A549 (cell line): ENCODE data around the gene SYMPK. TPM values are rescaled to one million over a fixed set of nuclear protein-coding genes. Genes with fewer than 3 reads are reported as not detected.

Experiments
- ATAC-seq, 2 experiments: fragments of 200-7000 bp in 1 of 2; fragments of >200 bp in 1 of 2; cut with Nextera tagmentation in 1 of 2; cut with Tn5 transposase in 1 of 2; 3 replicates each; pipeline versions ENCODE4 v1.8.0 to v1.9.1; 2018 to 2020; ENCODE audit warnings: mild to moderate bottlenecking in 1 of 2, moderate library complexity in 1 of 2
- CTCF ChIA-PET: fragments of 300-600 bp; sonication (Branson Sonifier 250); formaldehyde crosslinking; extraction: SDS; loops from one replicate; lab custom pipeline; 2021; ENCODE audit warnings: antibody characterized with exemption, inconsistent platforms; lab: Yijun Ruan, JAX
- POLR2A ChIA-PET: fragments of 350-600 bp; formaldehyde crosslinking; extraction: SDS; loops from one replicate; lab custom pipeline; 2021; ENCODE audit warnings: antibody characterized with exemption, inconsistent platforms; lab: Yijun Ruan, JAX
- DNase-seq, 2 experiments: peaks; one replicate each; pipeline versions ENCODE4 v3.0.0 to v3.0.0-alpha.2; 2011 to 2016; ENCODE audit warnings: low read depth in 1 of 2, low spot score in 1 of 2
- FAIRE-seq: peaks from 2 replicates; lab custom pipeline; 2011; peaks lifted over from hg19 to GRCh38; lab: Jason Lieb, UNC
- H3K27ac ChIP-seq, 2 experiments: fragments of >200 bp; sonication (Bioruptor Twin); formaldehyde crosslinking; 3 replicates each; pipeline ENCODE4 v1.5.1; 2016 to 2017
- H3K4me1 ChIP-seq: fragments of >200 bp; sonication (Bioruptor Twin); formaldehyde crosslinking; 3 replicates; pipeline ENCODE4 v1.6.1; 2016
- H3K4me2 ChIP-seq: fragments of >200 bp; sonication (Bioruptor Twin); formaldehyde crosslinking; 3 replicates; pipeline ENCODE4 v1.6.1; 2016
- H3K4me3 ChIP-seq: fragments of >200 bp; sonication (Bioruptor Twin); formaldehyde crosslinking; 3 replicates; pipeline ENCODE4 v1.5.1; 2016
- H3K9me3 ChIP-seq: fragments of >200 bp; sonication (Bioruptor Twin); formaldehyde crosslinking; 3 replicates; pipeline ENCODE4 v1.6.1; 2016
- CBX2 ChIP-seq: fragments of 200-600 bp; sonication (generic); IDR thresholded peaks from 2 replicates; pipeline ENCODE4 v1.6.1; 2016; ENCODE audit warnings: low read depth, mild to moderate bottlenecking, borderline replicate concordance
- CBX8 ChIP-seq: fragments of 200-600 bp; sonication (generic); IDR thresholded peaks from 2 replicates; pipeline ENCODE4 v1.6.1; 2016
- CHD2 ChIP-seq: fragments of 150-350 bp; IDR thresholded peaks from 2 replicates; pipeline ENCODE4 v1.6.1; 2014; ENCODE audit warnings: low read length; ENCODE audit not compliant: partially characterized antibody
- CHD4 ChIP-seq: fragments of 200-600 bp; sonication (generic); IDR thresholded peaks from 2 replicates; pipeline ENCODE4 v1.6.1; 2016; ENCODE audit warnings: antibody characterized with exemption, mild to moderate bottlenecking, borderline replicate concordance
- EHF ChIP-seq: fragments of 250-450 bp; sonication (Bioruptor Pico); IDR thresholded peaks from 2 replicates; pipeline ENCODE4 v1.5.0; 2020; ENCODE audit warnings: mild to moderate bottlenecking
- FOSB ChIP-seq: fragments of 250-450 bp; sonication (Bioruptor Pico); IDR thresholded peaks from 2 replicates; pipeline ENCODE4 v1.5.0; 2020; ENCODE audit warnings: mild to moderate bottlenecking, moderate library complexity
- FOSL2 ChIP-seq, 2 experiments: fragments of 450-650 bp in 1 of 2; fragments of >200 bp in 1 of 2; sonication (Bioruptor Twin) in 1 of 2; formaldehyde crosslinking; IDR thresholded peaks; 2 replicates each; pipeline versions ENCODE4 v1.5.0 to v1.6.1; 2016 to 2020; ENCODE audit warnings: mild to moderate bottlenecking in 1 of 2, moderate library complexity in 1 of 2
- HDAC2 ChIP-seq: fragments of 200-600 bp; sonication (generic); IDR thresholded peaks from 2 replicates; pipeline ENCODE4 v1.6.1; 2016
- HOXB13 ChIP-seq: fragments of 250-450 bp; sonication (Bioruptor Pico); IDR thresholded peaks from 2 replicates; pipeline ENCODE4 v1.5.0; 2020; ENCODE audit warnings: low read depth, mild to moderate bottlenecking, moderate library complexity
- JUN ChIP-seq, 2 experiments: fragments of >200 bp; sonication (Bioruptor Twin); formaldehyde crosslinking; IDR thresholded peaks; 2 replicates in 1 of 2; 3 replicates in 1 of 2; pipeline ENCODE4 v1.6.1; 2016 to 2017
- JUNB ChIP-seq: fragments of >200 bp; sonication (Bioruptor Twin); formaldehyde crosslinking; IDR thresholded peaks from 2 replicates; pipeline ENCODE4 v1.6.1; 2016
- MAFK ChIP-seq: fragments of 450-650 bp; IDR thresholded peaks from 2 replicates; pipeline ENCODE4 v1.6.1; 2014; ENCODE audit not compliant: partially characterized antibody
- MYC ChIP-seq: IDR thresholded peaks from 2 replicates; pipeline ENCODE4 v1.6.1; 2012; ENCODE audit warnings: mild to moderate bottlenecking, inconsistent platforms, low read length, improper control_type of control experiment, borderline replicate concordance
- PHF8 ChIP-seq: fragments of 200-600 bp; sonication (generic); IDR thresholded peaks from 2 replicates; pipeline ENCODE4 v1.6.1; 2016; ENCODE audit warnings: low read depth, mild to moderate bottlenecking, antibody characterized with exemption, moderate library complexity, borderline replicate concordance
- POLR2A ChIP-seq: IDR thresholded peaks from 2 replicates; pipeline ENCODE4 v1.6.1; 2012; ENCODE audit warnings: mild to moderate bottlenecking, low read length
- RAD21 ChIP-seq, 2 experiments: fragments of >200 bp in 1 of 2; sonication (Bioruptor Twin) in 1 of 2; formaldehyde crosslinking in 1 of 2; IDR thresholded peaks in 1 of 2; conservative IDR thresholded peaks in 1 of 2; 2 replicates in 1 of 2; 3 replicates in 1 of 2; pipeline ENCODE4 v1.6.1; 2012 to 2018; ENCODE audit warnings: inconsistent platforms in 1 of 2
- RARB ChIP-seq: fragments of 250-450 bp; sonication (Bioruptor Pico); IDR thresholded peaks from 2 replicates; pipeline ENCODE4 v1.8.0; 2021; ENCODE audit warnings: mild to moderate bottlenecking, moderate library complexity
- SREBF2 ChIP-seq: fragments of 450-650 bp; IDR thresholded peaks from 2 replicates; pipeline ENCODE4 v1.6.1; 2014; ENCODE audit warnings: mild to moderate bottlenecking, moderate library complexity
- TFCP2L1 ChIP-seq: fragments of 250-450 bp; sonication (Bioruptor Pico); IDR thresholded peaks from 2 replicates; pipeline ENCODE4 v1.5.0; 2021; ENCODE audit warnings: mild to moderate bottlenecking
- ZC3H11A ChIP-seq: fragments of 450-650 bp; IDR thresholded peaks from 2 replicates; pipeline ENCODE4 v1.6.1; 2014; ENCODE audit warnings: antibody characterized with exemption, mild to moderate bottlenecking
- ZFP36 ChIP-seq: fragments of 450-650 bp; IDR thresholded peaks from 2 replicates; pipeline ENCODE4 v1.6.1; 2014; ENCODE audit warnings: borderline replicate concordance; ENCODE audit not compliant: partially characterized antibody
- ZNF302 ChIP-seq: fragments of 250-450 bp; sonication (Bioruptor Pico); IDR thresholded peaks from 2 replicates; pipeline ENCODE4 v1.9.0; 2021; ENCODE audit warnings: inconsistent platforms, mild to moderate bottlenecking, moderate library complexity
- WGBS: methylation state at CpG from one replicate; pipeline ENCODE4 v1.1.6; 2017; ENCODE audit errors: missing lambda C conversion rate; 5-methylcytosine and 5-hydroxymethylcytosine counted together
- polyA plus RNA-seq, 4 experiments: library from polyadenylated mRNA; depleted of rRNA in 3 of 4; stranded (reverse); fragments of >200 nt; fragmentation: RNase III in 1 of 4; extraction: RNeasy Plus Mini Kit Qiagen cat#74134 plus additional on column Dnase treatment in 1 of 4; gene quantifications; 2 replicates in 3 of 4; 3 replicates in 1 of 4; pipeline ENCODE4 v1.2.3, GENCODE V29; 2011 to 2017
- TF ChIP-seq, protein P1 (sequence below): fragments of 250-450 bp; sonication (Bioruptor Pico); IDR thresholded peaks from 2 replicates; pipeline ENCODE4 v1.5.0; 2021; ENCODE audit warnings: mild to moderate bottlenecking, moderate library complexity, borderline replicate concordance
- TF ChIP-seq, protein P2 (sequence below): fragments of >200 bp; sonication (Bioruptor Twin); formaldehyde crosslinking; IDR thresholded peaks from 3 replicates; pipeline ENCODE4 v1.5.1; 2016
- TF ChIP-seq, protein P3 (sequence below): IDR thresholded peaks from 2 replicates; pipeline ENCODE4 v1.6.1; 2012
- TF ChIP-seq, protein P4 (sequence below): fragments of 450-650 bp; IDR thresholded peaks from 2 replicates; pipeline ENCODE4 v1.6.1; 2014; ENCODE audit warnings: antibody characterized with exemption
- TF ChIP-seq, protein P5 (sequence below): IDR thresholded peaks from 2 replicates; pipeline ENCODE4 v1.6.1; 2012

SYMPK gene
- polyA plus RNA-seq, 2 of the 4 experiments (the other 2 are of a cell fraction): 61.9 to 105 TPM

DNA sequence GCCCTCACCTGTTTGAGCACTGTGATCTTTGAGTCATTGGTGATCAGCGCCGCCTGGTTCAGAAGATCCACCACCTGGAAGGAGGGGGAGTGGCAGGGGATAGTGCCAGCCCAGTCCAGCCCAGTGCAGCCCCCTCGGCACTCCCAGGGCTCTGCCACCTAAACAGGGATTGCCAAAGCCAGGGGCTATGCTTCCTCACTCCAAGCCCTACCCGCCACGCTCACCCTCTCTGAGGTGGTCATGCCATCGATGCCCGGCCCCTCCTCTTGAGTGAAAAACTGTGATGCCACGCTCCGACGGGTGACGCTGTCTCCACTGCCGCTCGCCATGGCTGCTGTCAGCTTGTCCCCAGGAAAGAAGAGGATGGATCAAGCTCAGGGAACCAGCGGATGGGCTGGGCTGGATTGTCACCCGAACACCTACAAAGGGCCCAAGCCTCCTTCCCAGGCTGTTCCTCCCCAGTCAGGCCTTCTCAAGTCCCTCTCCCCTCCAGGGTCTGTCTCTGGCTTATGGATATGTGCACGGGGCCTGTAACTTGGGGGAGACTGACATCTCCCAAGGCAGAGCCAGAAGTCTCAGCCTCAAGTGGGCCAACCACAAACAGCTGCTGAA is 8.7 kb downstream of the SYMPK start:
- DNase-seq: no peak
- Histone ChIP-seq H3K4me2 (no peak overlapping the region), H3K4me3 (no peak overlapping the region), H3K4me1 (no peaks in the 10 kb centered on the region), H3K9me3 (no peaks in the 10 kb centered on the region), H3K27ac (no peak overlapping the region)
- WGBS: 96% methylated on average over 16 of the region's 16 CpGs
- ATAC-seq: peak in 1 of 2 experiments; percentile 35; a peak in 2 of 6 replicates
- TF ChIP-seq CHD4: no peak
- TF ChIP-seq HOXB13: no peak
- TF ChIP-seq EHF (CRISPR knock-in tag): no peak
- TF ChIP-seq MYC: no peak
- no peak for TF ChIP-seq TFCP2L1
- no peak for TF ChIP-seq CHD2
- TF ChIP-seq CBX2: no peak
- no peak for TF ChIP-seq POLR2A
- no peak for TF ChIP-seq FOSB
- TF ChIP-seq, protein P1, sequence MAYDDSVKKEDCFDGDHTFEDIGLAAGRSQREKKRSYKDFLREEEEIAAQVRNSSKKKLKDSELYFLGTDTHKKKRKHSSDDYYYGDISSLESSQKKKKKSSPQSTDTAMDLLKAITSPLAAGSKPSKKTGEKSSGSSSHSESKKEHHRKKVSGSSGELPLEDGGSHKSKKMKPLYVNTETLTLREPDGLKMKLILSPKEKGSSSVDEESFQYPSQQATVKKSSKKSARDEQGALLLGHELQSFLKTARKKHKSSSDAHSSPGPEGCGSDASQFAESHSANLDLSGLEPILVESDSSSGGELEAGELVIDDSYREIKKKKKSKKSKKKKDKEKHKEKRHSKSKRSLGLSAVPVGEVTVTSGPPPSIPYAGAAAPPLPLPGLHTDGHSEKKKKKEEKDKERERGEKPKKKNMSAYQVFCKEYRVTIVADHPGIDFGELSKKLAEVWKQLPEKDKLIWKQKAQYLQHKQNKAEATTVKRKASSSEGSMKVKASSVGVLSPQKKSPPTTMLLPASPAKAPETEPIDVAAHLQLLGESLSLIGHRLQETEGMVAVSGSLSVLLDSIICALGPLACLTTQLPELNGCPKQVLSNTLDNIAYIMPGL (CRISPR knock-in tag): no peak
- TF ChIP-seq JUNB: no peak
- TF ChIP-seq FOSL2 (IDR thresholded peaks at IDR 0.05): no peak
- TF ChIP-seq FOSL2 (CRISPR knock-in tag; IDR thresholded peaks at IDR 0.05): no peak
- TF ChIP-seq, protein P2, sequence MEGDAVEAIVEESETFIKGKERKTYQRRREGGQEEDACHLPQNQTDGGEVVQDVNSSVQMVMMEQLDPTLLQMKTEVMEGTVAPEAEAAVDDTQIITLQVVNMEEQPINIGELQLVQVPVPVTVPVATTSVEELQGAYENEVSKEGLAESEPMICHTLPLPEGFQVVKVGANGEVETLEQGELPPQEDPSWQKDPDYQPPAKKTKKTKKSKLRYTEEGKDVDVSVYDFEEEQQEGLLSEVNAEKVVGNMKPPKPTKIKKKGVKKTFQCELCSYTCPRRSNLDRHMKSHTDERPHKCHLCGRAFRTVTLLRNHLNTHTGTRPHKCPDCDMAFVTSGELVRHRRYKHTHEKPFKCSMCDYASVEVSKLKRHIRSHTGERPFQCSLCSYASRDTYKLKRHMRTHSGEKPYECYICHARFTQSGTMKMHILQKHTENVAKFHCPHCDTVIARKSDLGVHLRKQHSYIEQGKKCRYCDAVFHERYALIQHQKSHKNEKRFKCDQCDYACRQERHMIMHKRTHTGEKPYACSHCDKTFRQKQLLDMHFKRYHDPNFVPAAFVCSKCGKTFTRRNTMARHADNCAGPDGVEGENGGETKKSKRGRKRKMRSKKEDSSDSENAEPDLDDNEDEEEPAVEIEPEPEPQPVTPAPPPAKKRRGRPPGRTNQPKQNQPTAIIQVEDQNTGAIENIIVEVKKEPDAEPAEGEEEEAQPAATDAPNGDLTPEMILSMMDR: no peak
- no peak for TF ChIP-seq HDAC2
- TF ChIP-seq, protein P3, sequence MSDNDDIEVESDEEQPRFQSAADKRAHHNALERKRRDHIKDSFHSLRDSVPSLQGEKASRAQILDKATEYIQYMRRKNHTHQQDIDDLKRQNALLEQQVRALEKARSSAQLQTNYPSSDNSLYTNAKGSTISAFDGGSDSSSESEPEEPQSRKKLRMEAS: no peak
- TF ChIP-seq RARB: no peak
- ChIA-PET POLR2A (interaction anchor here (0.8 to 1.9 kb wide), 2 partner anchors 9 kb away, joined by 3 to 6 read pairs; partner anchors contain the start of gene SYMPK), CTCF (interaction anchor here (1.5 to 16.0 kb wide), 2 partner anchors 10 to 34 kb away, joined by 5 to 169 read pairs; partner anchors contain the start of gene FOXA3)
- no peak for FAIRE-seq

DNA sequence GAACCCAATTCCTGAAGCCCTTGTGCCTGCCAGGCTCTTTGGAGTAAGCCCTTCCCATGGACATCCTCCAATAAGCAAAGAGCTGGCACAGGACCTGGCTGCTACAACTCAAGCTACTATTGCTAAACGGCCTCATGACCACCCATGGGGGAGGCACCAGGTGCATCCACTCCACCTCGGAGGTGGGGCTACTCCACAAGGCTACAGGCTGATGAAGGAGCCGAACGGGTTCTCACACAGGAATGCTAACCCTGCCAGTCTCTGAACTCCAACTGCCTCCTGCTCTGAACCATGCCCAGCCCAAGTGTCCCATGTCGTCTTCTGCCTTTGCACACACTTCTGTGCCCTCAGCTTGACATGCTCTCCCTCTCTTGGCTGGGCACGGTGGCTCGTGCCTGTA is 10.0 kb downstream of the SYMPK start:
- TF ChIP-seq, protein P1 (CRISPR knock-in tag): no peak
- TF ChIP-seq CBX8 (no peak), MYC (no peak), MAFK (no peak), TFCP2L1 (no peak), ZFP36 (no peak), RAD21 (conservative IDR thresholded peaks at IDR 0.05 in 1 of 2, IDR thresholded peaks at IDR 0.05 in 1 of 2) (no peak), CBX2 (no peak), ZNF302 (CRISPR knock-in tag) (no peak), PHF8 (no peak), JUN (IDR thresholded peaks at IDR 0.05) (no peak), ZC3H11A (no peak), SREBF2 (no peak)
- TF ChIP-seq, protein P4, sequence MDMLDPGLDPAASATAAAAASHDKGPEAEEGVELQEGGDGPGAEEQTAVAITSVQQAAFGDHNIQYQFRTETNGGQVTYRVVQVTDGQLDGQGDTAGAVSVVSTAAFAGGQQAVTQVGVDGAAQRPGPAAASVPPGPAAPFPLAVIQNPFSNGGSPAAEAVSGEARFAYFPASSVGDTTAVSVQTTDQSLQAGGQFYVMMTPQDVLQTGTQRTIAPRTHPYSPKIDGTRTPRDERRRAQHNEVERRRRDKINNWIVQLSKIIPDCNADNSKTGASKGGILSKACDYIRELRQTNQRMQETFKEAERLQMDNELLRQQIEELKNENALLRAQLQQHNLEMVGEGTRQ: no peak
- TF ChIP-seq, protein P5, sequence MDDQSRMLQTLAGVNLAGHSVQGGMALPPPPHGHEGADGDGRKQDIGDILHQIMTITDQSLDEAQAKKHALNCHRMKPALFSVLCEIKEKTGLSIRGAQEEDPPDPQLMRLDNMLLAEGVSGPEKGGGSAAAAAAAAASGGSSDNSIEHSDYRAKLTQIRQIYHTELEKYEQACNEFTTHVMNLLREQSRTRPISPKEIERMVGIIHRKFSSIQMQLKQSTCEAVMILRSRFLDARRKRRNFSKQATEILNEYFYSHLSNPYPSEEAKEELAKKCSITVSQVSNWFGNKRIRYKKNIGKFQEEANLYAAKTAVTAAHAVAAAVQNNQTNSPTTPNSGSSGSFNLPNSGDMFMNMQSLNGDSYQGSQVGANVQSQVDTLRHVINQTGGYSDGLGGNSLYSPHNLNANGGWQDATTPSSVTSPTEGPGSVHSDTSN: no peak
- TF ChIP-seq, all 56 proteins: peak for 0
- Histone ChIP-seq H3K4me3 (no peak overlapping the region), H3K9me3 (no peaks in the 10 kb centered on the region), H3K4me2 (no peak overlapping the region), H3K27ac (no peak overlapping the region), H3K4me1 (no peaks in the 10 kb centered on the region)
- ATAC-seq: no peak; a peak in 1 of 6 replicates
- no peak for FAIRE-seq
- CTCF ChIA-PET: interaction anchor here (0.6 to 16.0 kb wide), 4 partner anchors 10 to 284 kb away, joined by 3 to 169 read pairs (median 32); partner anchors contain the start of genes FOXA3 and SYMPK
- WGBS: 89% methylated on average over 7 of the region's 7 CpGs
- DNase-seq: no peak
- POLR2A ChIA-PET: interaction anchor here (1.9 kb wide), 1 partner anchor 10 kb away, joined by 6 read pairs; the partner anchor contains the start of gene SYMPK
